ELF-1 (cell line): ENCODE results near the gene PACS2.
A peak's percentile ranks its signal among the peaks of the same experiment; 100 is the strongest.

ENCODE experiments used
- DNase-seq: peaks from one replicate; pipeline ENCODE4 v3.0.0-alpha.2; 2016; ENCODE audit warnings: low read depth, low spot score

The PACS2 gene

GRCh38 chr14:105420101-105420973, 105.8 kb downstream of the PACS2 start:
- no peak for DNase-seq

- no peak for DNase-seq
These were observed 106.6 kb downstream of the PACS2 start for GRCh38 chr14:105420974-105421674.

GRCh38 chr14:105421723-105422615, 107.4 kb downstream of the PACS2 start:
- DNase-seq: no peak

- peak; percentile 60 for DNase-seq
These were observed 108.3 kb downstream of the PACS2 start for GRCh38 chr14:105422695-105423487.

- DNase-seq: no peak
These were observed 109.1 kb downstream of the PACS2 start for GRCh38 chr14:105423488-105424195.

- no peak for DNase-seq
These were observed 110.3 kb downstream of the PACS2 start for GRCh38 chr14:105424861-105425260.

GRCh38 chr14:105425823-105426247, 111.3 kb downstream of the PACS2 start:
- DNase-seq: no peak

- no peak for DNase-seq
These were observed 112.0 kb downstream of the PACS2 start for GRCh38 chr14:105426416-105427130.

GRCh38 chr14:105427412-105427811, 112.9 kb downstream of the PACS2 start:
- no peak for DNase-seq

GRCh38 chr14:105427936-105428485, 113.5 kb downstream of the PACS2 start:
- no peak for DNase-seq

- no peak for DNase-seq
These were observed 115.5 kb downstream of the PACS2 start for GRCh38 chr14:105430042-105430441.

GRCh38 chr14:105430565-105430964, 116.0 kb downstream of the PACS2 start:
- no peak for DNase-seq

- DNase-seq: no peak
These were observed 116.7 kb downstream of the PACS2 start for GRCh38 chr14:105431256-105431655.

- DNase-seq: no peak
These were observed 118.1 kb downstream of the PACS2 start for GRCh38 chr14:105432657-105433056.

- peak; percentile 60 for DNase-seq
These were observed 118.6 kb downstream of the PACS2 start for GRCh38 chr14:105433161-105433605.

GRCh38 chr14:105436402-105436801, 121.9 kb downstream of the PACS2 start:
- DNase-seq: no peak

- no peak for DNase-seq
These were observed 122.6 kb downstream of the PACS2 start for GRCh38 chr14:105436891-105437722.

- DNase-seq: no peak
These were observed 123.4 kb downstream of the PACS2 start for GRCh38 chr14:105437723-105438500.
